Measurements from ENCODE around the gene WDR37.

The WDR37 gene

DNA sequence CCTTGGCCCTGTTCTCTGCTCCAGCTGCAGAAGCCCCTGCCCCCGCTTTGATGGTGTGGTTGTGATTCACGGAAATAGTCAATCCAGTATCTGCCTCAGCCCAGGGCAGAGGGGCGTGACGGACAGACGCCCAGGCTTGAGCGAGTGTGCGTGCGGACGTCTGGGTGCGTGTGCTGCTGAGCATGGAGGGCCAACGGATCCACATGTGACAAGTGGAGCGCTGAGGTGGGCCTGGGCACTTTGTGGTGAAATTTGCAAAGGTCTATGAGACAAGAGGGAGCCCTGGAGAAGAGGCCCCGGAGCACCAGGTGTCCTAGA is 94.4 kb downstream of the WDR37 start:
- DNase-seq (ENCODE audit: insufficient read length) (no peak), FAIRE-seq (no peak)
- TF ChIP-seq POLR2AphosphoS5 (IDR thresholded peaks at IDR 0.05; ENCODE audit: low read depth, low read length) (no peak), POLR2A (IDR thresholded peaks at IDR 0.05; ENCODE audit: low read depth, low read length) (no peak), TAF1 (IDR thresholded peaks at IDR 0.05; ENCODE audit: borderline replicate concordance, low read depth, low read length) (no peak)

DNA sequence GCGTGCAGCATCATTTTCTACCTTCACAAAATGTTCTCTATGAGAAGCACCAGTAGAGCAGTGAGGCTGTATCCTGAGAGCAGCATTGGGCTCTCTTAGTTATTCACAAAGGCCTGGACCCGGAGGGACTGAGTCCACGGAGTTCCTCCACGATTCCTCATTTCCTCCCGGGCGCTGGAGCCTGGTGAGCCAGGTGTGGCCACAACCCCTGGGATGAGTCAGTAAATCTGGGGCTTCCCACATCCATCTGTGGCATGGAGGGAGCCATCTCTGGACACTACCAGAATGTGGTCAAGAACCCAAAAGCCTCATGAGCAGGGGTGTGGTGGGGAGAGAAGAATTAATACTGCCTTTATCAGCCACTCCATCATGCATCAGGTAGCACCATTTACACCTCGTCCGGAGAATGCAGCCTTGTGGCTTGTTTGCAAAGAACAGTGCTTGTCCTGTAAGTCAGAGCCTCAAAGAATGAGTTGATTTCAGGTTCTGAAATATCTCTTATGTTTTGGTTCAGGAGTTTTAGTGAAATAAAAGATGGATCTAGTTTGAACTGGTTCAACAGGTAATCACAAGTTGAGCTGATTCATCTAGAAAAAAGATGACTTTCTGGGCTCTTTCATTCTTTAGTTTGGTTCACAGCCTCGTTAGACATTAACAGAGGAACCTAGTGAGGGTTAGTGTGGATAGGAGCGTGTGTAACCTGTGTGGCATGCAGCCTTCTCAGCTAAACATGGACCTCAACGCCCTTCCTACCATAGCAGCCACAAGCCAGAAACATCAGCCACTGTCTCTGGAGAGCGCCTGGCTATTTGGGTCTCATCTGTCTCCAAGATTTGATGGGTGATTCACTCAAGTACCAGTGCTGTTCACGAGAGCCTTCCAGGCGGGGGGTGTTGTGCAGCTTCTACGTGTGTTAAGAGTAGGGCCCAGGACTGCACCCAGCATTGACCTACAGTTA is 95.2 kb downstream of the WDR37 start:
- FAIRE-seq, result no peak
- no peak for DNase-seq (ENCODE audit: insufficient read length)
- TF ChIP-seq TAF1 (IDR thresholded peaks at IDR 0.05; ENCODE audit: borderline replicate concordance, low read depth, low read length), result no peak
- TF ChIP-seq POLR2A (IDR thresholded peaks at IDR 0.05; ENCODE audit: low read depth, low read length), result no peak
- no peak for TF ChIP-seq POLR2AphosphoS5 (IDR thresholded peaks at IDR 0.05; ENCODE audit: low read depth, low read length)

DNA sequence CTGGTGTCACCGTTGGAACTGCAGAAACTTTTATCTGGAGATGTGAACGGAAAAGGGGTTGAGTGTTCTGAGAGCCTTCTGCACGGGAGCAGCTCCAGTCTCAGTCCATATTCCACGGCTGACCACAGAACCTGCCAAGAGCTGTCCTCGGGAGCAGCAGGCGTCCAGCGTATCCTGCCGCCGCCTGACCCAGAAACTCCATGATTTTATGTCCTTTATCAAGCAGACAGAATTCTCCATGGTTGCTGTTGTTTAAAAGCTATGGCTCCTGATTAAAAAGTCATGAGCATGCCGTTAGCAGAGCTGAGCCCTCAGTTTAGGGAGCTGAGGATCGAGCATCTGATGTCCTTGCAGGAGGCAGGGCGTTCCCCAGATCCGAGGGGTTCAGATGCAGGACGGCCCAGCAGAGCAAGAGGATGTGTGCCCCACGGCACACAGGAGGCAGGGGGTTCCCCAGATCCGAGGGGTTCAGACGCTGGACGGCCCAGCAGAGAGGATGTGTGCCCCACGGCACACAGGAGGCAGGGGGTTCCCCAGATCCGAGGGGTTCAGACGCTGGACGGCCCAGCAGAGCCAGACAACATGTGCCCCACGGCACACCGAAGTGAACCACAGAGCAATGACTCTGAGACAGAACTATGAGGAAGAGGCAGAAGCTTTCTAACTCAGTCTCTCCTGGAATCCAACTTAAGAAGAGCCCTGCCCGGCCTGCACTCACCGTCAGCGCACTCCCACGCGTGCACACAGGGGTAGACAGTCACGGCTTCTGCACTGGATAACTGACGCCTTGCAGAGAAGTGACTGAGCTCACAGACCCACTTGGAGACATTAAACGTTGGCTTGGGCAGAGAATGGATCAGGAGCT is 96.4 kb downstream of the WDR37 start:
- DNase-seq (ENCODE audit: insufficient read length), result no peak
- TF ChIP-seq TAF1 (IDR thresholded peaks at IDR 0.05; ENCODE audit: borderline replicate concordance, low read depth, low read length) (no peak), POLR2AphosphoS5 (IDR thresholded peaks at IDR 0.05; ENCODE audit: low read depth, low read length) (no peak), POLR2A (IDR thresholded peaks at IDR 0.05; ENCODE audit: low read depth, low read length) (no peak)
- no peak for FAIRE-seq

DNA sequence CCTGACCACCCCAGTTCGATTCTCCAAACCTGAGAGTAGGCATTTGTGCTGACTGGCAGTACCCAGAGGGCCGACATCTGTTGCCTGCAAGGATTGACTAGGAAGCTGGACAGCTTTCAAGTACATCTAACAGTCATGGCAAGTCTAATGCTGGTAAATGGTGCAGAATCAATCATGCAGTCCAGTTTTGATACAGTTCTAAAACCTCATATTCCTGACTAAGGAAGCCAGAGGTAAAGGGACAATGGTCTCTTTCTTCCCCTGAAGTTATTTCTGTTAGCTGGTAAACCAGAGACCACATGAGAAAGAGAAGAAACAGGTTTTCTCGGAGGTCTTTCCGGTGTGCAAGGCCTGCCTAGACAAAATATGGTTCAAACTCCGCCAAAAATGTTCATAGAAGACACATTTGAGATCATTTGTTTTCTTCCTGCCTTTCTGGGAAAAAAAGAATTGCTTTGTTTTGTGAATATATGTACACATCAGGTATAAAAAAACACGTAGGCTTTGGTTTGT is 97.1 kb downstream of the WDR37 start:
- TF ChIP-seq TAF1 (IDR thresholded peaks at IDR 0.05; ENCODE audit: borderline replicate concordance, low read depth, low read length), result no peak
- no peak for TF ChIP-seq POLR2A (IDR thresholded peaks at IDR 0.05; ENCODE audit: low read depth, low read length)
- TF ChIP-seq POLR2AphosphoS5 (IDR thresholded peaks at IDR 0.05; ENCODE audit: low read depth, low read length), result no peak
- FAIRE-seq (no peak), DNase-seq (ENCODE audit: insufficient read length) (no peak)

DNA sequence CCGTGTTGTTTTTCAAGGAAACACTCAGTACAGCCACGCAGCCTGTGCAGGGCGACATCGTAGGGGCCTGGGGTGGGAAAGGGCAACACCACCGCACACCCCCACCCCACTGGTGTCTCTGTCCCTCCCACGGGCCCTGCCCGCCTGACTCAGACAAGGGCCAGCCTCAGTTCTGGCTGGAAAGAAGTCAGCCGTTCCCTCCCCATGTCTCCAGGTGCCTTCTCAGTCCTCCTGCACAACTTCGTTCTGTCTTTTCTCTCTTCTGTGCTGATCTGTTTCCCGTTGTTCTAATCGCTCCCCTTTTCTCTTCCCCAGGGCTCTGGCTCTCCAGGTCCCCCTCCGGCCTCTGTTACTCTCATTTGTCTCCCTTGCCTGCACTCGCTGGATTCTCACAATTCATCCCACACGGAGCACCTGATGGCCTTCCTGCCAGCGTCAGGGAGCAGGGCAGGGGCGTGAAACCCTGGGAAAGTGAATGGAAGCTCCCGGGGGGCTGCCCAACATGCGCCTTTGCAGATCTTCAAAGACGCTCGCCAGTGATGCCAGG is 97.7 kb downstream of the WDR37 start:
- FAIRE-seq (no peak), DNase-seq (ENCODE audit: insufficient read length) (no peak)
- TF ChIP-seq TAF1 (IDR thresholded peaks at IDR 0.05; ENCODE audit: borderline replicate concordance, low read depth, low read length) (no peak), POLR2A (IDR thresholded peaks at IDR 0.05; ENCODE audit: low read depth, low read length) (no peak), POLR2AphosphoS5 (IDR thresholded peaks at IDR 0.05; ENCODE audit: low read depth, low read length) (no peak)

DNA sequence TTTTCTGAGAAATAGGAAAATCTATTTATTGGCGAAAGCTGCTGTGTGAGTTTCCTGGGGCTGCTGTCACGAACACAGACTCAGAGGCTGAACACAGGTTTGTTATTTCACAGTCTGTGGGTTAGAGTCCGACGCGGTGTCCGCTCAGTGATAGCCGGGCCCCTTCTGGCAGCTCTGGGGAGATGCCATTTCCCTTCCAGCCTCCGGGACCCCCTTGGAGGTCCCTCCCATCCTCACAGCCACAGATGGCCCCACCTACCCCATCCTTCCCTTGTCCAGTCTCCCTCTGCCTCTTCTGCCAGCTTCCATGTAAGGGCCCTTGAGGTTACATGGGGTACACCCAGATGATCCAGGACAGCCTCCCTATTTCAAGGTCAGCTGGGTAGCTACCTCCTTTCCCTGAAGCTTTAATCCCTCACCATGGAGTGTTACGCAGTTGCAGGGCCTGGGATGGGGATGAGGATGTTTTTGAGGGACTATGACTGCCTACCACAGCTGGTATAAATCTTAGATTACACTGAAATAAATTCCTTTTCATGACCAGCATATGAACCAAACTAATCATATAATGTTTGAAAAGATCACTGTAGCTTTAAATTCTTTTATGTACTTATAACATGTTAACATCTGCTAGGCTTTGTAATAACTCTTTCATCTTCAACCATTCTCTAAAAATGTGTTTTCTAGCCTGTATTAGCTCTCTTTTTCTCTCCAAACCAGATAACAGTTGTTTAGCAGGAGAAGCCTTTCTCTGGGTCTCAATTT is 98.5 kb downstream of the WDR37 start:
- DNase-seq (ENCODE audit: insufficient read length), result no peak
- no peak for FAIRE-seq
- TF ChIP-seq POLR2A (IDR thresholded peaks at IDR 0.05; ENCODE audit: low read depth, low read length), result no peak
- no peak for TF ChIP-seq POLR2AphosphoS5 (IDR thresholded peaks at IDR 0.05; ENCODE audit: low read depth, low read length)
- TF ChIP-seq TAF1 (IDR thresholded peaks at IDR 0.05; ENCODE audit: borderline replicate concordance, low read depth, low read length), result no peak

DNA sequence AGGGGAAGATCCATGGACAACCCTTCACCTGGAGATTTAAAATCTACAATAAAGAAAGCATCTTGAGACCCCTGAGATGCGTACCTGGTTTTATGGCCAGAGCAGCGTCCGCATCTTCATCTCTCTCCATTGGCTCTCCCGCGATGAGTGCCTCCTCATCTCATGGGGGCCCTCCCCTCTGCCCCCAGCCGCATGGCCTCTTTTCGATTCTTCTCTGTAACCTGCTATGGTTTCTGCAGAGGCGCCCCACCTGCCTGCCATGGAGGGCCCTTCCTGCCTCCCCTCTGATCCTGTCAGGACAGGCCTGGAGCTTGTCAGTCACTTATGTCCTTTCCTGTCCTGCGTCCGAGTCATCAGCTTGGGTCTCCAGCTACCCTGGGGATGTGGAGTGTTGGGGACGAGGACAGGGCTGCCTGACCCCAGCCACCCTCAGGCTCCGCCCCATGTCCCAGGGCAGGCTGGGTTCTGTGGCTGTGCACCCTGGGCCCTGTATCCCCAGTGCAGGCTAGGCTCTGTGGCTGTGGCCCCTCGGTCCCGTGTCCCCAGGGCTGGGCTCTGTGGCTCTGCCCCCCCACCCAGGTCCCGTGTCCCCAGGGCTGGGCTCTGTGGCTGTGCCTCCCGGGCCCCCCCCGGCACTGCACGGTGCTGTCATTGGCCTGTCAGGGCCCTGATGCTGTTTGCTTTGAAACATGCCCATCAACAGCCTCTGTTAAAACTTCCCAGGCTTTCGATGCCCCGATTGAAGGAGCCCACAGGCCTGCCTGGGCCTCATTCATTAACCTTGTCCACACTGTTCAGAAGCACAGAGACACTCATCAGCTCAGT is 99.8 kb downstream of the WDR37 start:
- no peak for DNase-seq (ENCODE audit: insufficient read length)
- TF ChIP-seq TAF1 (IDR thresholded peaks at IDR 0.05; ENCODE audit: borderline replicate concordance, low read depth, low read length), result no peak
- TF ChIP-seq POLR2AphosphoS5 (IDR thresholded peaks at IDR 0.05; ENCODE audit: low read depth, low read length), result no peak
- no peak for TF ChIP-seq POLR2A (IDR thresholded peaks at IDR 0.05; ENCODE audit: low read depth, low read length)
- no peak for FAIRE-seq

DNA sequence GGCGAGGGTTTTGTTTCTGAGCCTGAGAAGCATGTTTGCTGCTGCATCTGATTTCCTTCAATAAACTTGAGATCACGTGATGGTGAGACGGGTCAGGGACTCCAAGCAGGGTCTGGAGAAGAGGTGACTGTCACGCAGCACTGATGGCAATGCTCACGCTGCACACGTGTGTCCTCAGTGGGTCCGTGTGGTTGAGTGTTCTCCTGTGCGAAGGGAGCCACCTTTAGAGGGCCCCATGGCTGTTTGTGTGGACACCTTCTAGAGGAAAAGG is 100.4 kb downstream of the WDR37 start:
- DNase-seq (ENCODE audit: insufficient read length) (no peak), FAIRE-seq (no peak)
- TF ChIP-seq POLR2AphosphoS5 (IDR thresholded peaks at IDR 0.05; ENCODE audit: low read depth, low read length), result no peak
- TF ChIP-seq TAF1 (IDR thresholded peaks at IDR 0.05; ENCODE audit: borderline replicate concordance, low read depth, low read length), result no peak
- no peak for TF ChIP-seq POLR2A (IDR thresholded peaks at IDR 0.05; ENCODE audit: low read depth, low read length)

DNA sequence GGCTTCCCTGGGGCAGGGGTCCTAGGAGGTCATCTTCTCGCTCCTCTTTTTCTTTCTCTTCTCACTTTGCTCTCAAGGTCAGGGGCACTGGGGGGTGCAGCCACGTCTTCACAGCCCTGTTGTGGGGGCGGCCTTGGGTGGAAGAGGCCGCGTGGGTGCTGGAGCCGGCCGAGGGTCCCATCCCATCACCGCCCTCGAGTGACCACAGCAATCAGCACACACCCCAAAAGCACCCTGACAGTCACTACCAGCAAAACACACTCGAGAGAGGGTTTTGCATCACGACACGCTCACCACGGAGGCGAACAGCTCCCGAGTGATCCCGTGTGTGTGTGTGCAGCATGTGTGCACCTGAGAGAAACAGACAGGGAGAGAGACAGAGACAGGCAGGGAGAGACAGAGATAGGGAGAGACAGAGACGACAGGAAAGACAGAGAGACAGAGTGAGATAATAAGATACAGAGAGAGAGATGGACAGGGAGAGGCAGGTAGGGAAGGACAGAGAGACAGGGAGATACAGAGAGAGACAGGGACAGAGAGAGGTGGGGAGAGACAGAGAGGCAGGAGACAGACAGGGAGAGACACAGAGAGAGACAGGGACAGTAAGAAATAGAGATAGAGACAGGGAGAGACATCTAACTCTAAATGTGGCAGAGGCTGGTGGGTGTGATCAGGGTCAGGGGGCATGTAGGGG is 100.9 kb downstream of the WDR37 start:
- no peak for FAIRE-seq
- no peak for TF ChIP-seq POLR2A (IDR thresholded peaks at IDR 0.05; ENCODE audit: low read depth, low read length)
- TF ChIP-seq TAF1 (IDR thresholded peaks at IDR 0.05; ENCODE audit: borderline replicate concordance, low read depth, low read length), result no peak
- TF ChIP-seq POLR2AphosphoS5 (IDR thresholded peaks at IDR 0.05; ENCODE audit: low read depth, low read length), result no peak
- DNase-seq (ENCODE audit: insufficient read length), result no peak

DNA sequence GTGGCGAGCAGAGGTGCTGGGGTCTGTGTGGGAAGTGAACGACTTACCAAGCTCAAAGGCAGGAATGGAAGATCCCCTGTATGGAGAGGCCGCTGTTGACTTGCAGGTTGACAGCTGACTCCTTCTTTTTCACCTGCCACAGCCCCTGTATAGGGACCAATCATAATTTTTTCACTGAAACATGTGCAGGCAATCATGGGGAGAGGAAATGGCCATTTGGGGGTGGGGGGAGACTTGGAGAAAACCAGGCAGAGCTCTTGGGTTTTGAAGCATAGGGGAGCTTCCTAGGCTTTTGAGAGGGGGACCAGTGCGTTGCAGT is 101.4 kb downstream of the WDR37 start:
- FAIRE-seq, result no peak
- no peak for DNase-seq (ENCODE audit: insufficient read length)
- TF ChIP-seq POLR2AphosphoS5 (IDR thresholded peaks at IDR 0.05; ENCODE audit: low read depth, low read length), result no peak
- TF ChIP-seq POLR2A (IDR thresholded peaks at IDR 0.05; ENCODE audit: low read depth, low read length), result no peak
- TF ChIP-seq TAF1 (IDR thresholded peaks at IDR 0.05; ENCODE audit: borderline replicate concordance, low read depth, low read length), result no peak
